ENCODE measurements around the gene FOXO1.

GRCh38 chr13:40585911-40586471 lies 80.5 kb downstream of the FOXO1 start:
- no peak for TF ChIP-seq POLR2AphosphoS5 (IDR thresholded peaks at IDR 0.05; ENCODE audit: low read depth)
- TF ChIP-seq CTCF (conservative IDR thresholded peaks at IDR 0.05; ENCODE audit: low read depth in 2 of 2): no peak
- TF ChIP-seq EZH2 (IDR thresholded peaks at IDR 0.05; ENCODE audit: low read depth, unreplicated experiment): no peak
- no peak for TF ChIP-seq CREB1 (CRISPR knock-in tag; IDR thresholded peaks at IDR 0.05; ENCODE audit: low read depth)
- no peak for TF ChIP-seq REST (IDR thresholded peaks at IDR 0.05; ENCODE audit: unreplicated experiment)
- no peak for TF ChIP-seq NANOG (IDR thresholded peaks at IDR 0.05; ENCODE audit: borderline replicate concordance)
- TF ChIP-seq ZNF114 (CRISPR knock-in tag; IDR thresholded peaks at IDR 0.05): no peak
- no peak for TF ChIP-seq EZH2phosphoT487 (IDR thresholded peaks at IDR 0.05; ENCODE audit: unreplicated experiment)
- TF ChIP-seq ETS1 (IDR thresholded peaks at IDR 0.05): no peak
- TF ChIP-seq JUNB (IDR thresholded peaks at IDR 0.05; ENCODE audit: unreplicated experiment): no peak
- no peak for TF ChIP-seq ZNF331 (CRISPR knock-in tag; IDR thresholded peaks at IDR 0.05; ENCODE audit: low read depth)
